ENCODE results near the gene CCDC141.

CCDC141 gene

DNA sequence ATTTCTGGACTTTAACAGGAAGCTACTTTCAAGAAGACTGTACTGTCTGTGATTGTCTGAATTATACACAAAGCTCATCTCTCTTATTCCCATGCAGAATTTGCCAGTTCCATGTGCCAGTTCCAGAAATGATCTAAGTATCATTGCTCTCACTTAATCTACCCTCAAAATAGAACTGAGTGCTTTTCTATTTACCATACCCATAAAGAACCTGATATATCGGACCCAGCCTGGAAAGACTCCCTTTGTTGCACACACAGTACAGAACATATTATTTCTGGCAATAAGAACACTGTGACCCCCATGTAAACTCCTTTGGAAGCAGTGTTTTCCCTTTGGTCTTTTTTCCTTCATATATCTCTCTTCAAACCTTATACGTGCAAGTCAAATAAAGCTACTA lies 140.4 kb downstream of the CCDC141 start:
- DNase-seq, result no peak

DNA sequence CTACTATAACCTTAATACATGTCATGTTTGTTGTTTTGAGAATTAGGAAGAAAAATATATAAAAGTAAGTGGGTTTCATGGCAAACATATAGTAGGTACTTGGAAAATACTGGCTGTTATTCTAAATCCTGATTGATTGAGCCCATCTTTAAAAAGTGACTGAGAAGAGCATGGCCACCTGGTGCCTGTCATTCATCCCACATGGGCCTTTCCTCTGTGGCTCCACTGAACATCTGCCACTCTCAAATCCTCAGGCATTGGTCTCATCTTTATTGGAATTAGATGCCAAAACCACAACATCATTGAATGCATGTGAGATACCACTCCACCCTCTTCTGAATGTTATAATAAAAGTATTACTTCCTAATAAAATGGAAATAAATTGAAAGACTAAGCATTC lies 141.1 kb downstream of the CCDC141 start:
- DNase-seq, result no peak

DNA sequence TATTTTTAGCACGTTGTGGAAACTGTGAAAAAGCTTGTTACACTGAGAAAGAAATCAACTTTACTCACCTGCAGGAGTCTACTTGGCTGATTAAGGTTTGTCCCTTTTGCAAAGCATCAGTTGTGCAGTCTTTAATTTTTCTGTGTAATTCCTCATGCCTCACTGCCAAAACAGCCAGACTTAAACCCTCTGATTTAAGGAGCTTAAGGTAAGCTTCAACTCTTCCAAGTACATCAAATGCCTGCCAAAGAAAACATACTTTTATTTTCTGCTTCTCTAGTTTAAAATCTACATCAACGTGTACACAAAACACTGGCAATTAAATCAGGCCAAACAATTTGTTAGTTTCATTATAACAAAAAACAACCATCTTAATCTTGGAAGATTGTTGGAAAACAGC lies 144.7 kb downstream of the CCDC141 start:
- no peak for DNase-seq

DNA sequence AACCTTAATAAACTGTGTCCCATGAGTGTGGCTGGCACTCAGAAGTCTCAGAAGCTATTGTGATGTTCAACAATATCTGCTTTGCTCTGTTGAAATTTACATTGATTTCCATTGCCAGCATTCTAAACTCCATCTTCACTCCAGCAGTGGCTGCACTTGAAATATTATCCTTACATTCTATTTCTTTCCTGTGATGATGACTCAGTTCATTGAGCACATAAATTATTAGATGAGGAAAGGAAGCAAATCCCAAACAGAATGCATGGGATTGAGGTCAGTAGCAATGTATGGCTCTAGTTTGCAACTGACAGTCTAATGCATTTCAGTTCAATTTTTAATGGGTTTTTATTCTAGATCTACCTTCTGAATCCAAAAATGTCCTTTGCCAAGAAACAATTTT lies 150.3 kb downstream of the CCDC141 start:
- DNase-seq, result peak; percentile 41

DNA sequence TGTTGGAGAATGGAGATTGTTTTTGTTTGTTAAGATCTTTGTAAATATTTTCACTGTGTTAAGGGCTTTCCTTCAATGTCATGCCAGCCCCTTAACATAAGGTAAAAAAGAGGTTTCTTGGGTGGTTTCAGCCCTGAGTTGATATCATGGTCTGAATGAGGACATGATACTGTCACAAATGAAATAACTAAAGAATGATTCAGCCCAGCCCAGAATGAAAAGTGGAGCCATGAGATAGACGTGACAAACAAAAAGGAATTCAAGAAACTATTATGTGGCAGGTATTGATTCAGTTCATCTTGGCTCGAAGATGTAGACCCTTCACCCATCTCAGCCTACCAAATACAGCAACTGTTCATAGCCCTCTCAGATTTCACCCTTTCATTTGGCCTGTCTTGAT lies 154.1 kb downstream of the CCDC141 start:
- DNase-seq, result no peak

DNA sequence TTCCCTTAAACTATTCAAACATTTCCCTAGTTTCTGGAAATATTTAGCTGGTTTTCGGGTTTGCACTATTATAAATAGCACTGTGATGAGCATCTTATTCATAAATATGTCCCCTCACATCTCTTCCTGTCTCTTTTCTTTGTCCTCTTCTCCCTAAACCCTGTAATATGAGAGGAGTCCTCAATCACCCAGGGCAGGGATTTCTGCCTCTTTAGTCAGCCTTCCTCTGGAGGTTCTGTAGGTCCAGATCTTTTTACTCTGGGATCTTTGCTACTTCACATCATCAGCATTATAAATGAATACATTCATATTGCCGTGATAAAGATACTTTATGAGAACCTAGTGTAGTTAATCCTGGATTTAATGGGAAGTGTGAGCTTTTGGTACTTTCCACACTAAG lies 154.8 kb downstream of the CCDC141 start:
- DNase-seq, result no peak

DNA sequence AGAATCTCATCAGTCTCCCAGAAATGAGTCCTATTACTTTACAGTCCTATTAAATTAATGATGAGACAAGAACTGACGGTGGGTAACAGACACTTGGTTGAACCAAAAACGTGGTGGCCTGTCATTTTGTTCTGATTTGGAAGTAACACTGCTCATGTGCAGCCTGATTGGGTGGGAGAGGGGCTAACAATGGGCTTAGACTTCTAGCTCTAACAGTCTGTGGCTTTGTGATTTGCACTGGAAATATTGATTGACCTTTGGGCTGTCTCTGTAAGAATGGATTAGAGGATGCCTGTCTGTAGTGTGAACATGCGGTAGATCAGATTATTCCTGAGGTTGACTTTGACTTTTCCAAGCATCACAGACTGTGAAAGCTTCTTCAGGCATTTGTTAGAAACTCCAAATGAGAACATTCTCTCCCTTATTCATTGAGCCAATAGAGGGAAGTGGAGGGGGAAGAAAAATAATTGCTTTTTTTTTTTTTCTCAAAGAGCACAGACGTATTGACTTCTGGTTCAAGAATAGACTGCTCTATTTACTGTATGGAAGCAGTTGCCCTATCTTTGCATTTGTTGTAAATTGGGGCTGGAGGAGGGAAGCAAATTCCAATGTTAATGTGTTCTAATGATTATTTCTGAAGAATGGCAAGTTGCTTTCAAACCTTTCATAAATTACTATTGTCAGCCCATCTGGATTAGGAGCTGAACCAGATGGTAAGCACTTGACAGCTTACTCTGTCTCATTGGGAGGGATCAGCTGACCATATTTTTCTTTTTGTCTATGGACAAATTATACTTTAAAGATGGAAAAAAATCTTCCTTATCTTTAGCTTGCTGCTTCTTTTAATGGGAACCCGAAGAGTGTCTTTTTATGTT lies 156.9 kb downstream of the CCDC141 start:
- no peak for DNase-seq

DNA sequence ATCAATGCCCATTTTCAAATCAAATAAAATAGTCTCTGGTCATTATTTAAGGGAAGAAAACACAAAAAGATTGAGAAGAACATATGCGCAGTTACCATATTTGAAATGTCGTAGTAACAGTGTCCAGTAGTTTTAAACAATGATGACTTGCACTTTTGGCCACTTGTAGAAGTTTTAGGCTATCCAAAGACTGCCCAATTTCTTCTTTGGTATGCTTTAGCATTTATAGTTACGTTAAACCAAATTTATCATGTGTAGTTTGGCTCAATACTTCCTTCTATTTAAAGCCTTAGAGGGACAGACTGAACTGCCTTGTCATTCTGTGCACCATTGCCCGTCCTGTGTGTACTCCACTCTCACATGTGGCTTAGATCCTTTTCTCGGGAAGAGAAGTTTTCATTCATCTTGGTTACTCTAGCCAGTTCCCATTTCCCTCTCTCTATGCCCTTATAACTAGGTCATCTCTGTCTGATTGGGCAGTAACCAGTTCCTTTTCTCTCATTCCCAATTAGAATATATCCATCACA lies 157.9 kb downstream of the CCDC141 start:
- no peak for DNase-seq

DNA sequence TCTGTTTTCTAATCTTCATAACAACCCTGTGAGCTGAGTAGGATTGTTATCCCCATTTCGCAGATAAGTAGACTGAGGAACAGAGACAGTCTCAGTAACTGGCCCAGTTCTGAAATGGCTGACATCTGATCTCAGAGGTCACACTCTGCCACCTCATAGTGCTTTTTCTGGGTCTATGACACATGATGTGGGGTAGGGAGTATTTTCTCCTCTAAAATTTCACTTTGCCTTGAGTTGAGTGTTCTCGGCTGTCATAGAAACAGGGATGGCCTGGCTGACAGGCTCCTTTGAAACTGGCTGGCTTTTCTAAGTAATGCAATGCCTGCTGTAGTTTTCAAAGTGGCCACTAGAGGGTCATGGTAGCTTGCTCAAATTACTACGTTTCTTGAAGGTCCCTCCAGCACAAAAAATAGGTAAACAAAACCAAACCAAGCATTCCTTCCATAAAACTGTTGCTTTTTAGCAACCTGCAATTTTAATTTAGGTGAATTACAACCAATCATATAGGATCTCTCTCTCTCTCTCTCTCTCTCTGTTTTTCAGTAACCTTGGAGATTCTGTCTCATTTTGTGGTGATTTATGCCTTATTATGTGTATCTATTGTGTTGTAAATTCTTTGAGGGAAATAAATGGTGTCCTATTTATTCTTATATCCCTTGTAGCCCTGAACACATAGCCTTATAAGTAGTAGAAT lies 158.5 kb downstream of the CCDC141 start:
- DNase-seq, result peak; percentile 73

DNA sequence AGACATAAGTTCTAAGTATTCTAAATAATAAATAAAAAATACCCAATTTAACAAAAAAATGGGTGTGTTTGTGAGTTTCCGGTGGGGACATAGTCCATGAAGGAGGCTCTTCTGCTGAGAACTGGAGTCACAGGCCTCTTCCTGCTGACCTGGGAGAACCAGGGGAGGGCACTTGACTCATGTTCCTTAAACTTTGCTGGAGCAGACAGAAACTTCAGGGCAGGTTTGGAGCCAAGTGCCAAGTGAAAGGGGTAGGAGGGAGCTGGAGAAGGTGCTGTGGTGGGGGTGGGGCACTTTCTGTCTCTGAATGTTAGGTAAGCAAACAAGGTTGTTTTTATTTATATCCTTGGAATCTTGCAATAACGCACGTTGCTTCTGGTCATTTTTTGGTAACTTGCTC lies 163.9 kb downstream of the CCDC141 start:
- DNase-seq, result peak; percentile 21

DNA sequence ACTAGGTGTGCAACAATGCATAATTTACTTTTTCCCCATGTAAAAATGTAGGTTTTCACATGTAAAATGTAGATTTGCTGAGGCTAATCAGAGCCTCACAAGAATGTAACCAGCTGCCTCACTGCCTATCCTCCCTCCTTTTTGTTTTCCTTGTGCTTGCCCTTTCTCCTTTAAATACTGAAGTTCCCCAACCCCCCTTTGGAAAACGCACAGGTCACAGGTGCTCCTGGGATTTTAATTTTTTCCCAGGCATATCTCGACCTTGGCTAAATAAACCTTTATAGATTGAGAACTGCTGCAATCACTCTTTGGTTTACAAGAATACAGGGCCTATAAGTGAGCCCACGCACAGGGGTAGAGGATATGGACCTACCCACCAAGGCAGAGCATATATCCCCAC lies 165.5 kb downstream of the CCDC141 start:
- no peak for DNase-seq

DNA sequence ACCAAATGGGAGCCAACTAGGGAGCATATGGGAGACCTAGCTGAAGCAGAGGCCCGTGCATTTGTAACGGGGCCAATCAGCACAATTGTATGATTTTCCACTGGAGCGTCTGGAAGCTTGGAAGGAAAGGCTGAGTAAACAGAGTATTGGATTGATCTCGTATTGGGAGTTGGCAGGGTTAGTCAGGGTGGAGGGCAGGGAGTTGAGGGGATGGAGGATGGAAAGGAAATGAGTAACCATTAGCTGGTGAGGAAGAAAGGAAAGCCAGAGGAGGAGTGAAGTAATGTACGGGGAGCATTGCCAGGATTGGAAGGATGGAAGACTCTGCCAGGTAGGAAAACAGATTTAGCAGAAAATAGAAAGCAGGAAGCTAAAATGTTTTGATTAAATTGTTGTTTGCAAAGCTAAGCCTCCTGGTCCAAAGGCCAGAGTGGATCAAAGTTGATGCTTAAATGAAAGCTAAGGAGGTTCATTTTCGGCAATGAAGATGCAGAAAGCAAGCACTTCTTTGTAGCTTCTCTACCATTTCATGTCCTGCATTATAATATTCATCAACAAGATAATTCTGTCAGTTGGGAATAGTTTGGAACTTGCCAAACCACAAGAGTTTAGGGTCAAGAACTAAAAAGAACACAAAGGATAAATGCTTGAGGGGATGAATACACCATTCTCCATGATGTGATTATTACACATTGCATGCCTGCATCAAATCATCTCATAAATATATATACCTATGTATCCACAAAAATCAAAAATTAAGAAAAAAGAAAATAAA lies 167.1 kb downstream of the CCDC141 start:
- DNase-seq, result peak; percentile 86

DNA sequence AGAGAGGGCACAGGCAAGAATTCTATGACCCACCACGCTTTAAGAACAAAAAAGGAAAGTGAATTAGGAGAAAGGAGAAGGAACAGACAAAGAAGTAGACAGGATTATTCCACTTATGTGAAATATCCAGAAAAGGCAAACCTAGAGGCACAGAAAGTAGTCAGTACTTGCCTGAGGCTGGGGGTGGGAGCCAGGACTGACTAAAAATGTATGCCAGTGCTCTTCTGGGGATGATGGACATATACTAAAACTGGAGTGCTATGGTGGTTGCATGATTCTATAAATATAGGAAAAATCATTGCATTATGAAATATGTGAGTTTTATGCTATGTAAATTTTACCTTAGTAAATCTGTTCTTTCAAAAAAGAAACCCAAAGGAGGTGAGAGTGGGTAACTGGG lies 168.9 kb downstream of the CCDC141 start:
- DNase-seq, result no peak

DNA sequence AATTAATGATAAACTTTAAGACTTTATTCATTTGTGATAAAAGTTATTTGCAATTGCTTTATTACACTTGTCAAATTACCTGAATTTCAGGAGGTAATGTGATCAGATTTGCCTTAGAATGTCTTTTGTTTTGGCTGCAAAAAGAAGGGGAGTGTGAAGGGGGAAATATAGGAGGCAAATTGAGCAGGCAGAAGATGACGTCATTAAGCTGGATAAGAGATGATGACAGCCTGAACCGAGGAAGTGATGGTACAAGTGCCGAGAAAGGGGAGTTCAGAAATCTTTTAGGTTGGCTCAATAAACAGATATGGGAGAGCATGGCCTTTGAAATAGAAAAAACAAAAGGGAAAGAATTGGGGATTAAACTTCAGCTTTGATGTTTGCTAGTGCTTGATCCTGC lies 169.7 kb downstream of the CCDC141 start:
- no peak for DNase-seq

DNA sequence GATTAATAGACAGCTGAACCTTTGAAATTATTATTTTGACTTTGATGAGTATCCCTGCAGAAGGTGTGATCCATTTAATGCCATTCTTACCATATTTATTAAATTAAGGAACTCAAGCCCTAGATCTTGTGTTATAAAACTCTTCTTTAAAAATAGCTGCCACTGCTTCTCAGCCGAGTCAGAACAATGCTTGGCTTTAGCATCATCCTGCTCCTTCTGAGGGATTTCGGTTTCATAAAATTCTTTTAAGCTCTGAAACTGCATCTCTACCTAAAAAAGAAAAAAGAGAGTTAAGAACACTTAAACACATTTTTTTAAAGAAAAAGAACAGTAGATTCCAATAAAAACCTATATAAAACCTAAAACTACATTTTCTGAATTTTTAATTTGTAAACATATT lies 172.1 kb downstream of the CCDC141 start:
- DNase-seq, result no peak

DNA sequence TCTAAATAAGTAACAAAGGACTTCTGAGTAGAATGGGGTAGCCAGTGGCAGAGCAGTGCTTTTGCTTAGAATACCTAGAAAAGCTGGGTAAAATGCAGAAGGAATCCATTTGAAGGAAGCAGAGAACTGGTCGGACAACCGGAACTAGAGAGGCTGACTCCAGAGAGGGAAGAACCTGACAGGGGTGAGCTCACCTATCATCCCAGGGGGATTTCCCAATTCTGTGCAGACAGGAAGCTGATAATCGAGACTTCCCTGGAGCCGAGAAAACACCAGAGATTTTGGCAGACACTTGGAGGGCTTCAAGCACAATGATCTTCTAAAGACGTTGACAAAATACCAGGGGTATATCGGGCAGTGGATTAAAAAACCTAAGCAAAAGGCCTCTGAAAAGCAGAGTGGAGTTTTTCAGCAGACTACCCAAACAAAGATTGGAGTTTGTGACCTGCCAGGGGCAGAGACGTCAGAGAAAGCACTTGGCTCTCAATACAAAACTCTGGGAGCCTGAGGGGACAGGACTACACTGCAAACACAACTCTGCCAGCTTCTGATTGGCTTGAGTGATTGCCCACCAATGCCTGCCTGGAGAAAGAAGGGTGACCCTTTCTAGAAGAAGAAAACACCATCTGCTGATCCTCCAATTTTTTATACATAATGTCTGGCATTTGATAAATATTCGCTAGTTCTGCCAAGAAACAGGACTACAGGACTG lies 175.3 kb downstream of the CCDC141 start:
- no peak for DNase-seq

DNA sequence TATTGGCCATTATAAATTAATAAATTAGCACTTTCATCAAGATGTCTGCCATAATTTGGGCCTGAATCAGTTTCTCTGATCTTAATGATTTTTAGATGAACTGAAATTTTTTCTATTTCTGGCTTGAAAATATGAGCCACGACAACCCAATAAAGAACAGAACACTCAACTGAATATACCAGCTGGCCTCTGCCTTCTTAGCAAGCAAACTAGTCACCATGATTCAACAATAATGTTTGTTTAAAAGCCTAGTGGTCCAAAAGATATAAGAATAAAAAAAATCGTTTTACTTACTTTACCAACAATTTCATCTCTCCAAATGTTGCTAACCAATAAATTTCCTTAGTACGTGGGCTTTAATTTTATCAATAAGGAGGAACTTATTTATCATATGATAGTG lies 176.0 kb downstream of the CCDC141 start:
- peak; percentile 35 for DNase-seq

DNA sequence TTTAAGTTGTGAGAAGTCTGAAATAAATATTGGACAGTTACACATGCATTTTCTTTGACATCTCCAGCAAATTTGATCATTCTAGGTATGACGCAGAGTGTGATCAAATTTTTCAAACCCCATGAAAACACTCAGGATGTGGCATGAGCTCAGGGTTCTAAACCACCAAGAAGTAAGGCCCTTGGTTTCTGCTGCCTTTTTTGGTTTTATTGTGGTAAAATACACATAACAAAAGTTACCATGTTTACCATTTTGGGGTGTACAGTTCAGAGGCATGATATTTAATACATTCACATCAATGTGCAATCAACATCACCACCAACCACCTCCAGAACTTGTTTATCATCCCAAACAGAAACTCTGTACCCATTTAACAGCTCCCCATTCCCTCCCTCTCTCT lies 178.4 kb downstream of the CCDC141 start:
- DNase-seq, result no peak

DNA sequence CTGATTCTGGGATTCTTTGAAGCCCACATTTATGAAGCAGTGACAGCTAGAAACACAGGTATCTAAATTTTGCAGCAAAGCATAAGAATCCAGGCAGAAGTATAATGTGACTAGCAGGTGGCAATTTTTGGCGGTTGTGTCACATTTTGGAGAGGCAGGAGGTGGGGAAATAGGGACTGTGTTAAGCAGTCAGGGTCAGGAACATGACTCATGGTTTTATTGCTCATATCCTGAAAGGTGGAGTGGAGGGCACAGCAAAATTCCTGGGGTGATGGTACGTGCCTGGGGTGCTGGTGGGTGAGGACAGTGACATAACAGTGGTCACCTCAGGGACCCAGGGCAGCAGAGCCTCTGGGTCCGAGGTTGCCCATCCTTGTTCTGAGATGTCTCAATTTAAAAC lies 179.2 kb downstream of the CCDC141 start:
- DNase-seq, result peak; percentile 73

DNA sequence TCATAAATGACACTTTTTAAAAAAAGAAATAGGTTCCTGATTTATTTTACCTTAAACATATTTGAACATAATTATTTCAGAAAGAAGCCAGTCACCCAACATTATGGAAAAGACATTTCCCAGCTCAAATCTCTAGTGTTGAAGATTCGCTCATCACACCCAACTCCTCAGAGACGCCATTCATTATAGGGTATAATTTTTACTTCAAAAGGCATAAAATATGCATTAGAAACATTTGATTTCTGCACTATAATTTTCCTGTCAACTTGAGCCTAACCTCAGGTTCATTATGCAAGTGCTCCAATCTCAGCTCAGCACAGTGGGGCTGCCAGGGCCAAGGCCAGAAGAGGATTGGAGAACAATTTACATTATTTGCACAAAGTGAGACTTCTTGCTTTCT lies 183.9 kb downstream of the CCDC141 start:
- DNase-seq, result no peak

DNA sequence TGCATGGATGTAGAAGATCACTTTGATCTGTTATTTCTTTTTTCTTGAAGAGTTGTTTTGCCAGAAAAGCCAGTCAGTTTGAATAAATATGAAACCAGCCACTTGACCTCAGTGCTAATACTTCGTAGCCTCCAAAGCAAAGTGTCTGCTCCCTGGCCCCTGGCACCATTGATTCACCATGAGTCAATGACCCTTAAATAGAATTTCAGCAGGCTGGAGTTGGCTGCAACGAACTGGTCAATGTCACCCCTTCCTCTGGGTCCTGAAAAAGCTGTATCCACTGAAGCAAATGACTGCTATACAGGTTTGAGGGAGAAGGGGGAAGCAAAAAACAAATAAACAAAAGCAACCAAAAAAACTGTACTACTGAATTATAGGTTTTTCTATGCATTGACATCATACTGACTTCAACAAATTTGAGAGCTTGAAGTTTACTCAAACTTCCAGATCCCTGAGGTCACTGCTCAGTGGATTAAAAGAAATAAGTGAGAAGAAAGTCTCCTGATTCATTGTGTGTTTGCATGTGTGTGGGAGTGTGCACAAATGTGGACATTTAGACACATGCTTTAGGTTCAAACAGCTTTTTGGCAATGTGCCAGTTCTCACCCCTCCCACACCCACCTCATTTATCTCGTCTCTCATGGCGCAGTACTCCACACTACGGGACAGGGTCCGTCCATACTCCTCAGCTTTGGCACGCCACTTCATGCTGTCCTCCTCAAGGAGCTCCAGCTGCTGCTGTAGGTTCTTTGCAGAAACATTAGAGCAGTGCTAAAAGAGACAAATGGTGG lies 184.6 kb downstream of the CCDC141 start:
- DNase-seq, result peak; percentile 83

Measured in HCEC 1CT (cell line).